NCI-H2196 (cell line): Measurements from ENCODE around the gene IFI16.
"Not testable (repeated sequence)": the region's sequence is repeated elsewhere in the genome, so short reads cannot be mapped to it uniquely, and the experiment has no call there.

Source experiments
- DNase-seq: peaks from one replicate; lab custom pipeline; 2025; ENCODE audit not compliant: unreplicated experiment; lab: John Stamatoyannopoulos, UW

IFI16 gene

GRCh38 chr1:159092036-159092760 lies 82.5 kb downstream of the IFI16 start:
- DNase-seq = no peak

GRCh38 chr1:159098596-159098995 lies 88.9 kb downstream of the IFI16 start:
- DNase-seq = no peak

- no peak for DNase-seq
Measured at GRCh38 chr1:159100589-159100988, 90.9 kb downstream of the IFI16 start.

- DNase-seq = not testable (repeated sequence)
Measured at GRCh38 chr1:159103021-159103420, 93.3 kb downstream of the IFI16 start.
